A549 (cell line): ENCODE results near the gene VPS45. TPM values are rescaled to one million over a fixed set of nuclear protein-coding genes. Genes with fewer than 3 reads are reported as not detected.

ENCODE experiments used
- ATAC-seq, 2 experiments: fragments of 200-7000 bp in 1 of 2; fragments of >200 bp in 1 of 2; cut with Nextera tagmentation in 1 of 2; cut with Tn5 transposase in 1 of 2; 3 replicates each; pipeline versions ENCODE4 v1.8.0 to v1.9.1; 2018 to 2020; ENCODE audit warnings: mild to moderate bottlenecking in 1 of 2, moderate library complexity in 1 of 2
- CTCF ChIA-PET: fragments of 300-600 bp; sonication (Branson Sonifier 250); formaldehyde crosslinking; extraction: SDS; loops from one replicate; lab custom pipeline; 2021; ENCODE audit warnings: antibody characterized with exemption, inconsistent platforms; lab: Yijun Ruan, JAX
- POLR2A ChIA-PET: fragments of 350-600 bp; formaldehyde crosslinking; extraction: SDS; loops from one replicate; lab custom pipeline; 2021; ENCODE audit warnings: antibody characterized with exemption, inconsistent platforms; lab: Yijun Ruan, JAX
- DNase-seq, 2 experiments: peaks; one replicate each; pipeline versions ENCODE4 v3.0.0 to v3.0.0-alpha.2; 2011 to 2016; ENCODE audit warnings: low read depth in 1 of 2, low spot score in 1 of 2
- FAIRE-seq: peaks from 2 replicates; lab custom pipeline; 2011; peaks lifted over from hg19 to GRCh38; lab: Jason Lieb, UNC
- H3K27ac ChIP-seq, 2 experiments: fragments of >200 bp; sonication (Bioruptor Twin); formaldehyde crosslinking; 3 replicates each; pipeline ENCODE4 v1.5.1; 2016 to 2017
- H3K4me1 ChIP-seq: fragments of >200 bp; sonication (Bioruptor Twin); formaldehyde crosslinking; 3 replicates; pipeline ENCODE4 v1.6.1; 2016
- H3K4me2 ChIP-seq: fragments of >200 bp; sonication (Bioruptor Twin); formaldehyde crosslinking; 3 replicates; pipeline ENCODE4 v1.6.1; 2016
- H3K4me3 ChIP-seq: fragments of >200 bp; sonication (Bioruptor Twin); formaldehyde crosslinking; 3 replicates; pipeline ENCODE4 v1.5.1; 2016
- H3K9me3 ChIP-seq: fragments of >200 bp; sonication (Bioruptor Twin); formaldehyde crosslinking; 3 replicates; pipeline ENCODE4 v1.6.1; 2016
- BCL3 ChIP-seq: fragments of >200 bp; sonication (Bioruptor Twin); formaldehyde crosslinking; IDR thresholded peaks from 3 replicates; pipeline ENCODE4 v1.6.1; 2016
- CHD2 ChIP-seq: fragments of 150-350 bp; IDR thresholded peaks from 2 replicates; pipeline ENCODE4 v1.6.1; 2014; ENCODE audit warnings: low read length; ENCODE audit not compliant: partially characterized antibody
- CHD4 ChIP-seq: fragments of 200-600 bp; sonication (generic); IDR thresholded peaks from 2 replicates; pipeline ENCODE4 v1.6.1; 2016; ENCODE audit warnings: antibody characterized with exemption, mild to moderate bottlenecking, borderline replicate concordance
- CTCF ChIP-seq: fragments of >200 bp; sonication (Bioruptor Twin); formaldehyde crosslinking; IDR thresholded peaks from 3 replicates; pipeline ENCODE4 v1.5.1; 2016
- E2F6 ChIP-seq: IDR thresholded peaks from 2 replicates; pipeline ENCODE4 v1.6.1; 2012; ENCODE audit warnings: low read depth, borderline replicate concordance
- EHMT2 ChIP-seq: fragments of 200-600 bp; sonication (generic); IDR thresholded peaks from 2 replicates; pipeline ENCODE4 v1.6.1; 2016; ENCODE audit warnings: antibody characterized with exemption, low read depth, mild to moderate bottlenecking, moderate library complexity
- GATA3 ChIP-seq: IDR thresholded peaks from 2 replicates; pipeline ENCODE4 v1.6.1; 2012; ENCODE audit warnings: borderline replicate concordance
- HES2 ChIP-seq: fragments of >200 bp; sonication (Bioruptor Twin); formaldehyde crosslinking; IDR thresholded peaks from 2 replicates; pipeline ENCODE4 v1.6.1; 2016
- HEYL ChIP-seq: fragments of 250-450 bp; sonication (Bioruptor Pico); IDR thresholded peaks from 2 replicates; pipeline ENCODE4 v1.8.0; 2021; ENCODE audit warnings: mild to moderate bottlenecking, moderate library complexity
- HOXB5 ChIP-seq: fragments of 250-450 bp; sonication (Bioruptor Pico); IDR thresholded peaks from 2 replicates; pipeline ENCODE4 v1.5.0; 2020; ENCODE audit warnings: mild to moderate bottlenecking, moderate library complexity
- JUNB ChIP-seq: fragments of >200 bp; sonication (Bioruptor Twin); formaldehyde crosslinking; IDR thresholded peaks from 2 replicates; pipeline ENCODE4 v1.6.1; 2016
- KDM1A ChIP-seq: fragments of 200-600 bp; sonication (generic); IDR thresholded peaks from 2 replicates; pipeline ENCODE4 v1.6.1; 2016; ENCODE audit warnings: low read depth, mild to moderate bottlenecking
- NFE2L2 ChIP-seq: fragments of 150-350 bp; conservative IDR thresholded peaks from 2 replicates; pipeline ENCODE4 v1.6.1; 2014; ENCODE audit warnings: low read length
- POLR2A ChIP-seq: IDR thresholded peaks from 2 replicates; pipeline ENCODE4 v1.6.1; 2012; ENCODE audit warnings: mild to moderate bottlenecking, low read length
- POLR2AphosphoS2 ChIP-seq: conservative IDR thresholded peaks from 2 replicates; pipeline ENCODE4 v1.6.1; 2012; ENCODE audit warnings: low read length, improper control_type of control experiment, inconsistent platforms
- RAD21 ChIP-seq, 2 experiments: fragments of >200 bp in 1 of 2; sonication (Bioruptor Twin) in 1 of 2; formaldehyde crosslinking in 1 of 2; IDR thresholded peaks in 1 of 2; conservative IDR thresholded peaks in 1 of 2; 2 replicates in 1 of 2; 3 replicates in 1 of 2; pipeline ENCODE4 v1.6.1; 2012 to 2018; ENCODE audit warnings: inconsistent platforms in 1 of 2
- RCOR1 ChIP-seq: fragments of 150-350 bp; IDR thresholded peaks from 2 replicates; pipeline ENCODE4 v1.6.1; 2014; ENCODE audit warnings: antibody characterized with exemption, low read length, low read depth
- REST ChIP-seq: fragments of 200-600 bp; sonication (generic); IDR thresholded peaks from 2 replicates; pipeline ENCODE4 v1.6.1; 2016; ENCODE audit warnings: antibody characterized with exemption, mild to moderate bottlenecking, moderate library complexity
- TFCP2L1 ChIP-seq: fragments of 250-450 bp; sonication (Bioruptor Pico); IDR thresholded peaks from 2 replicates; pipeline ENCODE4 v1.5.0; 2021; ENCODE audit warnings: mild to moderate bottlenecking
- ZC3H11A ChIP-seq: fragments of 450-650 bp; IDR thresholded peaks from 2 replicates; pipeline ENCODE4 v1.6.1; 2014; ENCODE audit warnings: antibody characterized with exemption, mild to moderate bottlenecking
- ZFP36 ChIP-seq: fragments of 450-650 bp; IDR thresholded peaks from 2 replicates; pipeline ENCODE4 v1.6.1; 2014; ENCODE audit warnings: borderline replicate concordance; ENCODE audit not compliant: partially characterized antibody
- WGBS: methylation state at CpG from one replicate; pipeline ENCODE4 v1.1.6; 2017; ENCODE audit errors: missing lambda C conversion rate; 5-methylcytosine and 5-hydroxymethylcytosine counted together
- polyA plus RNA-seq, 4 experiments: library from polyadenylated mRNA; depleted of rRNA in 3 of 4; stranded (reverse); fragments of >200 nt; fragmentation: RNase III in 1 of 4; extraction: RNeasy Plus Mini Kit Qiagen cat#74134 plus additional on column Dnase treatment in 1 of 4; gene quantifications; 2 replicates in 3 of 4; 3 replicates in 1 of 4; pipeline ENCODE4 v1.2.3, GENCODE V29; 2011 to 2017

The VPS45 gene
- polyA plus RNA-seq, 2 of the 4 experiments (the other 2 are of a cell fraction): 22.1 to 49.7 TPM

- TF ChIP-seq BCL3: no peak
Observed at GRCh38 chr1:150065184-150065871, 2.2 kb upstream of the VPS45 start (continued).

GRCh38 chr1:150066328-150066727 lies 1.2 kb upstream of the VPS45 start:
- ATAC-seq: no peak
- H3K27ac ChIP-seq: peak overlapping the region; percentile 92 to 96
- peaks cover 18% of the 10 kb centered on the region for H3K4me1 ChIP-seq
- no peak for DNase-seq
- no peak for TF ChIP-seq POLR2AphosphoS2
- no peak for TF ChIP-seq NFE2L2
- TF ChIP-seq CHD4: no peak
- no peak for TF ChIP-seq EHMT2
- no peak for TF ChIP-seq KDM1A
- no peak for TF ChIP-seq RCOR1
- TF ChIP-seq POLR2A: no peak
- no peak for TF ChIP-seq HOXB5 (CRISPR knock-in tag)
- TF ChIP-seq GATA3: no peak
- no peak for TF ChIP-seq CHD2
- TF ChIP-seq REST: no peak
- TF ChIP-seq, all 56 proteins: peak for 0
- ChIA-PET CTCF (no interaction called here), POLR2A (interaction anchor here (0.5 kb wide), 1 partner anchor 106 kb away, joined by 3 read pairs; no protein-coding TSS in a partner anchor)
- Histone ChIP-seq H3K4me2 (peak overlapping the region; percentile 75), H3K9me3 (no peaks in the 10 kb centered on the region), H3K4me3 (peak overlapping the region; percentile 80)
- FAIRE-seq: no peak

GRCh38 chr1:150066838-150067183 lies 765 bp upstream of the VPS45 start:
- peak; percentile 62 to 77 for ATAC-seq
- WGBS: 1% methylated on average over 18 of the region's 18 CpGs
- Histone ChIP-seq H3K4me1 (peaks cover 18% of the 10 kb centered on the region), H3K4me2 (peak overlapping the region; percentile 75)
- TF ChIP-seq GATA3 (no peak), ZFP36 (no peak), RAD21 (conservative IDR thresholded peaks at IDR 0.05 in 1 of 2, IDR thresholded peaks at IDR 0.05 in 1 of 2) (no peak), E2F6 (no peak), ZC3H11A (no peak), JUNB (no peak), CTCF (no peak), TFCP2L1 (no peak), REST (no peak), HES2 (no peak), HEYL (no peak)
- TF ChIP-seq, all 56 proteins: peak for 0
- DNase-seq (peak in 1 of 2 experiments; percentile 26), FAIRE-seq (no peak)
- Histone ChIP-seq H3K9me3 (no peaks in the 10 kb centered on the region), H3K27ac (peak overlapping the region; percentile 92 to 96), H3K4me3 (peak overlapping the region; percentile 80)
- CTCF ChIA-PET: no interaction called here
- POLR2A ChIA-PET: interaction anchor here (0.5 kb wide), 1 partner anchor 106 kb away, joined by 3 read pairs; no protein-coding TSS in a partner anchor
